Coronary artery (tissue), 2 donors: ENCODE measurements around the gene NFIX.
A peak's percentile ranks its signal among the peaks of the same experiment; 100 is the strongest.
"Not testable (repeated sequence)": the region's sequence is repeated elsewhere in the genome, so short reads cannot be mapped to it uniquely, and the experiment has no call there.

ENCODE experiments used
- DNase-seq: peaks from one replicate; pipeline ENCODE4 v3.0.0-alpha.2; 2017; ENCODE audit warnings: low spot score
- H3K27ac ChIP-seq, 2 donors: fragments of 200-600 bp; sonication (generic); one replicate each; pipeline ENCODE4 v1.5.1; 2016 to 2019
- H3K4me3 ChIP-seq: fragments of 200-600 bp; sonication (generic); 2 replicates; pipeline ENCODE4 v1.5.1; 2016; ENCODE audit warnings: mild to moderate bottlenecking, moderate library complexity
- TF ChIP-seq, protein P1 (sequence below): fragments of 200-600 bp; sonication (generic); IDR thresholded peaks from one replicate; pipeline ENCODE4 v1.5.1; 2019; ENCODE audit warnings: antibody characterized with exemption

The NFIX gene

DNA sequence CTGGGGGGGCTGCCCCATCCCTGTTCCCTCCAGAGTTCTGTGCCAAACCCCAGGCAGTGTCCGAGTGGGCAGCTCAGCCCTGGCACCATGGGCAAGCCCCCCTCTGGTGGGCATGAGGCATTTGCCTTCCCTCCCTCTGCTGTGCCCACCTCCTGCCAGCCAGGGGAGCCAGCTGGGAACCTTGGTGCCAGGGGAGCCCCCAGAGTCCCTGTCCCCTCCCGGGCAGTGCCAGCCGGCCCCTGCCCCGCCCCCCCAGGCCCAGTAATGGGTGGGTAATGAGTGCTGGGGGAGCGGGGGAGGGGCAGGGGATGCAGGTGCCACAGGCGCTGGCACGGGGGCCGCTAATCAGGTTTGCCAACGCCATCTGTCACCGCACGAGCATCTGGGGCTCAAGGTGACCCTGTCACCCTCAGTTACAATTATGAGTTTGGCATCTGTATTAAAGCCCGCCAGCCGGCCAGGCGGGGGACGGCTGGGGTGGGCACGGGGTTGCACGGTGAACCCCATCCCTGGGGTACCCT is 20.0 kb upstream of the NFIX start:
- Histone ChIP-seq H3K27ac (no peak overlapping the region), H3K4me3 (no peak overlapping the region)
- TF ChIP-seq, protein P1, sequence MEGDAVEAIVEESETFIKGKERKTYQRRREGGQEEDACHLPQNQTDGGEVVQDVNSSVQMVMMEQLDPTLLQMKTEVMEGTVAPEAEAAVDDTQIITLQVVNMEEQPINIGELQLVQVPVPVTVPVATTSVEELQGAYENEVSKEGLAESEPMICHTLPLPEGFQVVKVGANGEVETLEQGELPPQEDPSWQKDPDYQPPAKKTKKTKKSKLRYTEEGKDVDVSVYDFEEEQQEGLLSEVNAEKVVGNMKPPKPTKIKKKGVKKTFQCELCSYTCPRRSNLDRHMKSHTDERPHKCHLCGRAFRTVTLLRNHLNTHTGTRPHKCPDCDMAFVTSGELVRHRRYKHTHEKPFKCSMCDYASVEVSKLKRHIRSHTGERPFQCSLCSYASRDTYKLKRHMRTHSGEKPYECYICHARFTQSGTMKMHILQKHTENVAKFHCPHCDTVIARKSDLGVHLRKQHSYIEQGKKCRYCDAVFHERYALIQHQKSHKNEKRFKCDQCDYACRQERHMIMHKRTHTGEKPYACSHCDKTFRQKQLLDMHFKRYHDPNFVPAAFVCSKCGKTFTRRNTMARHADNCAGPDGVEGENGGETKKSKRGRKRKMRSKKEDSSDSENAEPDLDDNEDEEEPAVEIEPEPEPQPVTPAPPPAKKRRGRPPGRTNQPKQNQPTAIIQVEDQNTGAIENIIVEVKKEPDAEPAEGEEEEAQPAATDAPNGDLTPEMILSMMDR = no peak
- DNase-seq = no peak

DNA sequence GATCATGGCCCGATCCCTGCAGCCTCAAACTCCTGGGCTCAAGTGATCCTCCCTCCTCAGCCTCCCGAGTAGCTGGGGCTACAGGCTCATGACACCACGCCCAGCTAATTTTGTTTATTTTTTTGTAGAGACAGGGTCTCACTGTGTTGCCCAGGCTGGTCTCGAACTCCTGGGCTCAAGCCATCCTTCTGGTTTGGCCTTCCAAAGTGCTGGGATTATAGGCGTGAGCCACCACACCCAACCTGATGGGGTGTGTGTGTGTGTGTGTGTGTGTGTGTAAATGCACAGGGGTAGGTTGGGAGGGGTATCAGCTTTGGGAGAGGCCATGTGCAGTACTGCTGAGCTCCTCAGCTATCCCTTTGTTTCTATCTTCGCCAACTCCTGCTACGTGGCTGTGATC is 19.2 kb upstream of the NFIX start:
- not testable (repeated sequence) for DNase-seq, H3K4me3 ChIP-seq, H3K27ac ChIP-seq

DNA sequence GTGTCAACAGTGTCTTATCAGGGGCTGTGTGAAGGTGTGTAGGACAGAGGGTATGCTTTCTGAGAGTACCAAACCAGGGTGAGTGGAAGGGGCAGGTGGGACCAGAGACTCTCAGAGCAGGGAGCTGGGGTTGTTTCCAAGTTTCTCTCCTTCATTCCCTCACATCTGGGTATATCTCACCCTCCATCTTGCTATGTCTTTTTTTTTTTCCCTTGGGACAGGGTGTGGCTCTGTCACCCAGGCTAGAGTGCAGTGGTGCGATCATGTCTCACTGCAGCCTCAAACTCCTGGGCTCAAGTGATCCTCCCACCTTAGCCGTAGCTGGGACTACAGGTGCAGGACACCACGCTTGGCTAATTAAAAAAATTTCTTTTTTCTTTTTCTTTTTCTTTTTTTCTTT is 15.3 kb upstream of the NFIX start:
- H3K4me3 ChIP-seq = no peak overlapping the region
- no peak for DNase-seq
- H3K27ac ChIP-seq = no peak overlapping the region
- TF ChIP-seq, protein P1 = no peak

DNA sequence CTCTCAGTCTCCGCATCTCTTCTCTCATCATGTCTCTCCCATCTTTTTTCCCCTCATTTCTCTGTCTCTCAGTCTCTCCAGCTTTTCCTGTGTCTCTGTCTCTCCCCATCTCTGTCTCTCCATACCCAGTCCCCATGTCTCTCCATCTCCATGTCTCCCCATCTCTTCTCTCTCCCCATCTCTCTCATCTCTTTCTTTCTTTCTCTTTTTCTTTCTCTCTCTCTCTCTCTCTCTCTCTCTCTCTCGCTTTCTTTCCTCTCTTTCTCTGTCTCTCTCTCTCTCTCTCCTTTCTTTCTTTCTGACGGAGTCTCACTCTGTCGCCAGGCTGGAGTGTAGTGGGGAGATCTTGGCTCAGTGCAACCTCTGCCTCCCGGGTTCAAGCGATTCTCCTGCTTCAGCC is 12.6 kb upstream of the NFIX start:
- TF ChIP-seq, protein P1 = no peak
- Histone ChIP-seq H3K27ac (no peak overlapping the region), H3K4me3 (no peak overlapping the region)
- DNase-seq = no peak

DNA sequence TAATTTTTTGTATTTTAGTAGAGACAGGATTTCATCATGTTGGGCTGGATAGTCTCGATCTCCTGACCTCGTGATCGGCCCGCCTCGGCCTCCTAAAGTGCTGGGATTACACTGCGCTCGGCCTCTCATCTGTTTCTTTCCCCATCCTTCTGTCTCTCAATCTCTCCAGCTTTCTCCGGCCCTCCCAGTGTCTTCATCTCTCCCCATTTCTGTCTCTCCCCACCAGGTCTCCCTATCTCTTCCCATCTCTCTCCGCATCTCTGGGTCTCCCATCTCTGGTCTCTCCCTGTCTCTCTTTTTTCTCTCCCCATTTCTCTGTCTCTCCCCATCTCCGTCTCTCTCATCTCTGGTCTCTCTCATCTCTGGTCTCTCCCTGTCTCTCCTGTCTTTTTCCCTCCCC is 12.2 kb upstream of the NFIX start:
- Histone ChIP-seq H3K27ac (no peak overlapping the region), H3K4me3 (peak overlapping the region; percentile 64)
- DNase-seq = no peak
- TF ChIP-seq, protein P1 = no peak

DNA sequence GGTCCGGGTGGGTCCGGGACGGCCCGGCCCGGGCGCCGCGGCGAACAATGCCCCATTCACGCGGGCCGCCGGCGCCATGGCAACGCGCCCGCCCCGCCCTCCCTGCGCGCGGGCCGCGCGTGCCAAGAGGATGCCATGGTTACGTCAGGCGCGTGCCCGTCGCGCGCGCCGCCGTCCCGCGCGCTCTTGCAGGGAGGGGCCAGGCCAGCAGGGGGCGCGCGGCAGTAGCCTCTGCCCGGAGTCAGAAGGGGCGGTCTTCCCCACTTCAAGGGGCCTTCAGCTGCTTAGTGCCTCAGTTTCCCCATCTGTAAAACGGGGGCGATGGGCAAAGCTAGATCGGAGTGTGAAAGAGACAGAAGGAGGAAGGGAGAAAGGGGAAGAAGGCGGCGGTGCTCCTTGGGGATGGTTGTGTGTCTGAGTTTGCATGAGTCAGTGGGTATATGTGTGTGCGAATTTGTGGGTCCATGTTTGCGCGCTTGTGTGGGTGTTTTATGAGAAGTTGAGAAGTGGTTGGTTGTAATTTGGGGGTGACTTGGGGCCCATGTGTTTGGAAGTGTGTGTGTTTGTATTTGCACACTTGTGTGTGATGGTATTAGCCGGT is 11.6 kb upstream of the NFIX start:
- no peak overlapping the region for H3K27ac ChIP-seq
- peak; percentile 87 for DNase-seq
- TF ChIP-seq, protein P1 = peak; percentile 90
- H3K4me3 ChIP-seq = peak overlapping the region; percentile 64

DNA sequence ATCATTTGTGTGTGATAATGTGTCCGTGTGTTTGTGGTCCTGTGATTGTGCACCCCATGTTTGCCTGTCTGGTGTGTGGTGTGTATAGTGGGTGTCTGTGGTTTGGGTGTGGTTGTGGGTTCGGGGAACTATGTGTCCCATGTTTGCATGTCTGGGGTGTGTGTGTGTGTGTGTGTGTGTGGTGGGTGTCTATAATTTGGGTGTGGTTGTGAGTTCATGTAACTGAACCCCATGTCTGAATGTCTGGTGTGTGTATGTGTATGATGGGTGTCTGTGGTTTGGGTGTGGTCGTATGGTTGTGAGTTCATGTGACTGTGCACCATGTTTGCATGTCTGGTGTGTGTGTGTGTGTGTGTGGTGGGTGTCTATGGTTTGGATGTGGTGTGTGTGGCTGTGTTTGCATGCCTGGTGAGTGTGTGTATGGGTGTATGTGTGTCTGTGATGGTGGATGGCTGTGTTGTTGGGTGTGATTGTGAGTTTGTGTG is 11.1 kb upstream of the NFIX start:
- H3K27ac ChIP-seq = no peak overlapping the region
- H3K4me3 ChIP-seq = no peak overlapping the region

More for the DNA sequence above, 11.1 kb upstream of the NFIX start:
- no peak for DNase-seq
- TF ChIP-seq, protein P1 = no peak
